Measurements from ENCODE around the gene TOX3. TPM values are rescaled to one million over a fixed set of nuclear protein-coding genes. Genes with fewer than 3 reads are reported as not detected.

Gene TOX3
- total RNA-seq, 4 donors from 2014 or later, result 1.7 TPM; not detected in 3

DNA sequence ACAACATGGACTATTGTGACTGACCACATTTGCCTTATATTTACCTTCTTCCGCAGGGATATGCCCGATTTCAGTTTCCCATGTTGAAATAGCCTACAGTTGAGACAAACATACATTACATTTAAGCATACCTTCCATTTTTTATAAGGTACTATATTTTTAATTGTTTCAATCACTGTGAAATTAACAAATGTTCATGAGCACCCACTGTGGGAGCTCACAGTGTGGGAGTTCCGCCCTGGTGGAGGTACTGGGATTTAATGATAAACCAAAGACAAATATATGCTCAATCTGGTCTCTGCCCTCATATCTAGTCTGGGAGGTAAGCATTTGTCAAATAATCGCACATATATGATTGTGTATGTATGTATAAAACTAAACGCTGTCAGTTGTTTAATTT lies 15.8 kb upstream of the TOX3 start:
- Histone ChIP-seq H3K4me3 (no peak overlapping the region), H3K36me3 (no peaks in the 10 kb centered on the region), H3K27me3 (no peaks in the 10 kb centered on the region), H3K27ac (no peak overlapping the region), H3K4me1 (no peaks in the 10 kb centered on the region), H3K9me3 (no peaks in the 10 kb centered on the region)
- no peak for TF ChIP-seq EP300 (IDR thresholded peaks at IDR 0.05)
- no peak for TF ChIP-seq POLR2A (IDR thresholded peaks at IDR 0.05)
- TF ChIP-seq, protein P1, sequence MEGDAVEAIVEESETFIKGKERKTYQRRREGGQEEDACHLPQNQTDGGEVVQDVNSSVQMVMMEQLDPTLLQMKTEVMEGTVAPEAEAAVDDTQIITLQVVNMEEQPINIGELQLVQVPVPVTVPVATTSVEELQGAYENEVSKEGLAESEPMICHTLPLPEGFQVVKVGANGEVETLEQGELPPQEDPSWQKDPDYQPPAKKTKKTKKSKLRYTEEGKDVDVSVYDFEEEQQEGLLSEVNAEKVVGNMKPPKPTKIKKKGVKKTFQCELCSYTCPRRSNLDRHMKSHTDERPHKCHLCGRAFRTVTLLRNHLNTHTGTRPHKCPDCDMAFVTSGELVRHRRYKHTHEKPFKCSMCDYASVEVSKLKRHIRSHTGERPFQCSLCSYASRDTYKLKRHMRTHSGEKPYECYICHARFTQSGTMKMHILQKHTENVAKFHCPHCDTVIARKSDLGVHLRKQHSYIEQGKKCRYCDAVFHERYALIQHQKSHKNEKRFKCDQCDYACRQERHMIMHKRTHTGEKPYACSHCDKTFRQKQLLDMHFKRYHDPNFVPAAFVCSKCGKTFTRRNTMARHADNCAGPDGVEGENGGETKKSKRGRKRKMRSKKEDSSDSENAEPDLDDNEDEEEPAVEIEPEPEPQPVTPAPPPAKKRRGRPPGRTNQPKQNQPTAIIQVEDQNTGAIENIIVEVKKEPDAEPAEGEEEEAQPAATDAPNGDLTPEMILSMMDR (IDR thresholded peaks at IDR 0.05), result no peak
- 93 to 95% methylated on average over 5 of the region's 5 CpGs for WGBS, 2 donors
- DNase-seq (ENCODE audit: low spot score in 2 of 2), result no peak

DNA sequence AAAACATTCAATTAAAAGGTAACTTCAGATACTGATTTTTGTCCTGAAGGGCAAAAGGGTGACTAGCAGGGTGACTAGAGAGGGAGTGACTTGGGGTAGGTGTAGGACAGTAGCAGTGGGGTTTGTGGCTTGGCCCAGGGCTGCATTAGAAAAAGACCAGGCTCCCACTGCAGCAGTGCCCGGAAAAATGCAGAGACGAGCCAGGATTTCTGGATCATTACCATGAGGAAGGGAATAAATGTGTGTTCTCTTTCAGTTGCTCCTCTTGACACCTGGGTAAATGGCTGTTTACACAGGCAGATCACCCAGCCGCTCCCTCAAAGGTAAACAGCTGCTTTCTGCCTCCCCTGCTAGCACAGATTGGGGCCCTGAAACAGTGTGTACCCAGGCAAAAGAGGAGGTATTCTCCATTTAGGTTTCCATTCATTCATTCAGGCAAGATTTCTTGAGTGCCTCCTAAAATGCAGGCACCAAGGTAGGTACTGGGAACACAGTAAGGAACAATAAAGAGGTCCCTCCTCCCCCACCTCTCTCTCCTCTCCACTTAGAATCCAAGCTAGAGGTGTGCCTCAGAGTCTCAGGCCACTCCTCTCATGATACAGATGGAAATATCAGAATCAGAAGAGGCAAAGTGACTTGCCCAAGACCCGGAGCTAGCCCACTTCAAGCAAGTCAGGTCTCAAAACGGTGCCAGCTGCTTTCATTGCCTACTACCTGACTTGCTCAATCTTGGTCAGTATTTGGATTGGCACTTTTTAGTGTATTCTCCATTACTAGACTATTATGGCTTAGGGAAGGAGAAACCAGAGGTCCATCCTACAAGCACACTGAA lies 15.2 kb upstream of the TOX3 start:
- WGBS, 2 donors, result 54 to 61% methylated on average over 5 of the region's 5 CpGs
- TF ChIP-seq EP300 (IDR thresholded peaks at IDR 0.05), result no peak
- TF ChIP-seq, protein P1 (IDR thresholded peaks at IDR 0.05), result no peak
- TF ChIP-seq POLR2A (IDR thresholded peaks at IDR 0.05), result no peak
- H3K4me3 ChIP-seq, result no peak overlapping the region
- DNase-seq (ENCODE audit: low spot score in 2 of 2), result no peak
- no peak overlapping the region for H3K27ac ChIP-seq
- H3K9me3 ChIP-seq, result no peaks in the 10 kb centered on the region
- no peaks in the 10 kb centered on the region for H3K27me3 ChIP-seq
- H3K4me1 ChIP-seq, result no peaks in the 10 kb centered on the region
- H3K36me3 ChIP-seq, result no peaks in the 10 kb centered on the region

DNA sequence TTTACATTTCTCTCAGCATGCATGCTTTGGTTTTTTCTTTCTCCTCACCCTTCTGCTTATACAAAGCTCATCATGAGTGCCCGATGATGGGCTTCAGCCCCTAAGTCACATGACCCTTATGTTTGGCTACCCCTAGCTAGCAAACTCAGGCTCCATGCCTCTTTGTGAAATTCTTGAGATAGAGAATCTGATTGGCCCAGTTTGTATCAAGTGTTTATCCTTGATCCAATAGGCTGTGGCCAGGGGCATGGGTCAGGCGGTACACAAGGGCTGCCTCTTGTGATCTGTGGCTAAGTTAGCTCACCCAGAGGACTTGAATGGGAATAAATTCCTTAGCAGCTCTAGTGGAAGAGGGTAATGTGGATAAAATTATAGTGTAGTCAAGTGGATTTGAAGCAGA lies 11.5 kb upstream of the TOX3 start:
- no peaks in the 10 kb centered on the region for H3K27me3 ChIP-seq
- no peak overlapping the region for H3K27ac ChIP-seq
- no peak overlapping the region for H3K4me3 ChIP-seq
- H3K36me3 ChIP-seq, result no peaks in the 10 kb centered on the region
- 88 to 92% methylated on average over 2 of the region's 2 CpGs for WGBS, 2 donors
- no peaks in the 10 kb centered on the region for H3K4me1 ChIP-seq
- TF ChIP-seq POLR2A (IDR thresholded peaks at IDR 0.05), result no peak
- TF ChIP-seq, protein P1 (IDR thresholded peaks at IDR 0.05), result no peak
- TF ChIP-seq EP300 (IDR thresholded peaks at IDR 0.05), result no peak
- DNase-seq (ENCODE audit: low spot score in 2 of 2), result no peak
- peaks cover 0 to 6% (median 0%) of the 10 kb centered on the region in 4 donors for H3K9me3 ChIP-seq

DNA sequence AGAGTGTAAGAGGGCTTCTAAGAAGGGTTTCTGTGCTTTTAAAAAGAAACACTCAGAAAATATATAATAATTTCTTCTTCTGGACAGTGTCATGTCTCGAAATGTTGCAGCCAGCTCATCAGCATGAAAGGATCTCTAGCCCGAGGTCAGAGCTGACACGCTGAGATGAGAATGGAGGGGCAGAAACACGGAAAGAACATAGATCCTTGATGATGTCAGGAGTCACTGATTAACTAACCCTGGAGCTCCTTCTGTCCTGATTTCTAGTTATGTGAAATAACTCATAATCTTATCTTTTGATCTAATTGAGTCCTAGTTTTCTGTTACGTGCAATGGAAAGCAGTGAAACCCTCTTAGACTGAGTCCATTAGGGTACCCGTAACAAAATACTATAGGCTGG lies 10.3 kb upstream of the TOX3 start:
- Histone ChIP-seq H3K27ac (no peak overlapping the region), H3K27me3 (no peaks in the 10 kb centered on the region), H3K9me3 (peaks cover 0 to 6% (median 0%) of the 10 kb centered on the region in 4 donors), H3K36me3 (no peaks in the 10 kb centered on the region), H3K4me3 (no peak overlapping the region), H3K4me1 (no peaks in the 10 kb centered on the region)
- TF ChIP-seq EP300 (IDR thresholded peaks at IDR 0.05) (no peak), POLR2A (IDR thresholded peaks at IDR 0.05) (no peak)
- TF ChIP-seq, protein P1 (IDR thresholded peaks at IDR 0.05), result no peak
- no peak for DNase-seq (ENCODE audit: low spot score in 2 of 2)
- WGBS, 2 donors, result 81 to 82% methylated on average over 6 of the region's 6 CpGs

DNA sequence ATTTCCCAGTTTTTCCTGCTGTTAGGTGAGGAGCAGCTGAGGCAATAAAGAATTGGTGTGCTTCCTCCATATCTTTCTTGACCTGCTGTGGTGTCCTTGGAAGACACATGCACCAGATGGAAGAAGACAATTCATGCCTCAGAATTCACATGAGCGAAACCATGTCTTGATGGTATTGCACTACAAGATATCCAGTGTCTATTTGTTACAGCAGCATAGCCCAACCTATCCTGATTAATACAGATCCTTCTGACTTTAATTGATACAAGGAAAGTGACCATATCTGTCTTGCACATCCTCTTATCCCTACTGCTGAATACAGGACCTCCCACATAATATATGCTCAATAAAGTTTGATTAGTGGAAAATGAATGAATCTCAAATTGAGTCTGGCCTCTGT lies 9.1 kb upstream of the TOX3 start:
- no peaks in the 10 kb centered on the region for H3K4me1 ChIP-seq
- WGBS, 2 donors, result 100% methylated on average over 1 of the region's 1 CpG
- H3K27me3 ChIP-seq, result no peaks in the 10 kb centered on the region
- DNase-seq (ENCODE audit: low spot score in 2 of 2), result no peak
- no peak overlapping the region for H3K4me3 ChIP-seq
- H3K27ac ChIP-seq, result no peak overlapping the region
- TF ChIP-seq POLR2A (IDR thresholded peaks at IDR 0.05), result no peak
- TF ChIP-seq EP300 (IDR thresholded peaks at IDR 0.05), result no peak
- TF ChIP-seq, protein P1 (IDR thresholded peaks at IDR 0.05), result no peak
- H3K9me3 ChIP-seq, result peaks cover 0 to 6% (median 0%) of the 10 kb centered on the region in 4 donors
- H3K36me3 ChIP-seq, result no peaks in the 10 kb centered on the region
